Fibroblast of lung (primary cell): Measurements from ENCODE around the gene KIAA0319L. TPM values are rescaled to one million over a fixed set of nuclear protein-coding genes. Genes with fewer than 3 reads are reported as not detected.

Experiments used
- DNase-seq, 2 donors: peaks; one replicate each; pipeline versions ENCODE4 v3.0.0 to v3.0.0-alpha.2; 2010; ENCODE audit warnings: low read depth in 2 of 2
- H2AFZ ChIP-seq: 2 replicates; pipeline ENCODE4 v1.5.1; 2012; ENCODE audit warnings: low read length, control low read depth, inconsistent platforms
- H3K27ac ChIP-seq: 2 replicates; pipeline ENCODE4 v1.5.1; 2011; ENCODE audit warnings: low read length, control low read depth; ENCODE audit not compliant: insufficient read depth
- H3K27me3 ChIP-seq: 2 replicates; pipeline ENCODE4 v1.5.1; 2011; ENCODE audit warnings: mild to moderate bottlenecking, low read length; ENCODE audit not compliant: control insufficient read depth, insufficient read depth
- H3K36me3 ChIP-seq: 2 replicates; pipeline ENCODE4 v1.5.1; 2011; ENCODE audit warnings: low read length; ENCODE audit not compliant: control insufficient read depth, insufficient read depth
- H3K4me1 ChIP-seq: 2 replicates; pipeline ENCODE4 v1.5.1; 2011; ENCODE audit warnings: low read length; ENCODE audit not compliant: control insufficient read depth, insufficient read depth; ENCODE audit errors: extremely low read depth
- H3K4me2 ChIP-seq: 2 replicates; pipeline ENCODE4 v1.5.1; 2011; ENCODE audit warnings: low read length, control low read depth; ENCODE audit not compliant: insufficient read depth; ENCODE audit errors: extremely low read depth
- H3K4me3 ChIP-seq, 4 experiments: fragments of 200-600 bp in 1 of 4; sonication (generic) in 1 of 4; replicated peaks in 1 of 4; 2 replicates each; pipeline ENCODE4 v1.5.1; 2011 to 2016; ENCODE audit warnings: low read length in 4 of 4, low read depth in 3 of 4, mild to moderate bottlenecking in 3 of 4, control low read depth in 2 of 4, inconsistent platforms in 1 of 4, mixed read lengths in 1 of 4; ENCODE audit not compliant: insufficient read depth in 1 of 4; ENCODE audit errors: control extremely low read depth in 1 of 4
- H3K79me2 ChIP-seq: 2 replicates; pipeline ENCODE4 v1.5.1; 2012; ENCODE audit warnings: mild to moderate bottlenecking, low read length, inconsistent platforms; ENCODE audit not compliant: control insufficient read depth, insufficient read depth
- H3K9ac ChIP-seq: 2 replicates; pipeline ENCODE4 v1.5.1; 2011; ENCODE audit warnings: mild to moderate bottlenecking, low read length, control low read depth; ENCODE audit not compliant: insufficient read depth
- H3K9me3 ChIP-seq: 2 replicates; pipeline ENCODE4 v1.5.1; 2012; ENCODE audit warnings: low read depth, low read length; ENCODE audit not compliant: control insufficient read depth, insufficient read depth
- H4K20me1 ChIP-seq: 2 replicates; pipeline ENCODE4 v1.5.1; 2011; ENCODE audit warnings: low read length; ENCODE audit not compliant: control insufficient read depth, insufficient read depth; ENCODE audit errors: extremely low read depth
- CTCF ChIP-seq, 2 donors: IDR thresholded peaks in 1 of 2; conservative IDR thresholded peaks in 1 of 2; 1 replicate in 1 of 2; 2 replicates in 1 of 2; pipeline ENCODE4 v1.5.1; 2011 to 2012; ENCODE audit warnings: low read length in 2 of 2, control low read depth in 1 of 2, inconsistent platforms in 1 of 2, low read depth in 1 of 2, mild to moderate bottlenecking in 1 of 2
- EZH2 ChIP-seq: IDR thresholded peaks from 2 replicates; pipeline ENCODE4 v1.5.1; 2012; ENCODE audit warnings: low read length, control low read depth, mild to moderate bottlenecking; ENCODE audit errors: missing control alignments
- polyA plus RNA-seq, 2 donors: library from polyadenylated mRNA; depleted of rRNA in 1 of 2; stranded (reverse) in 1 of 2; unstranded in 1 of 2; fragments of >200 nt; gene quantifications; 2 replicates each; pipeline ENCODE4 v1.2.1, GENCODE V29; 2011 to 2012; ENCODE audit warnings: missing spikeins in 1 of 2
- total RNA-seq: library from RNA; depleted of rRNA; stranded (reverse); fragments of >200 nt; gene quantifications from 2 replicates; pipeline ENCODE4 v1.2.1, GENCODE V29; 2014

Gene KIAA0319L
- total and polyA plus RNA-seq, 2 donors (not counting 1 experiment from before 2014, with no cell fraction given) = 65.4 to 66.1 TPM

- no peak overlapping the region for H3K27ac ChIP-seq
- H3K4me2 ChIP-seq = no peak overlapping the region
Observed at GRCh38 chr1:35506960-35507912, 50.0 kb downstream of the KIAA0319L start.

DNA sequence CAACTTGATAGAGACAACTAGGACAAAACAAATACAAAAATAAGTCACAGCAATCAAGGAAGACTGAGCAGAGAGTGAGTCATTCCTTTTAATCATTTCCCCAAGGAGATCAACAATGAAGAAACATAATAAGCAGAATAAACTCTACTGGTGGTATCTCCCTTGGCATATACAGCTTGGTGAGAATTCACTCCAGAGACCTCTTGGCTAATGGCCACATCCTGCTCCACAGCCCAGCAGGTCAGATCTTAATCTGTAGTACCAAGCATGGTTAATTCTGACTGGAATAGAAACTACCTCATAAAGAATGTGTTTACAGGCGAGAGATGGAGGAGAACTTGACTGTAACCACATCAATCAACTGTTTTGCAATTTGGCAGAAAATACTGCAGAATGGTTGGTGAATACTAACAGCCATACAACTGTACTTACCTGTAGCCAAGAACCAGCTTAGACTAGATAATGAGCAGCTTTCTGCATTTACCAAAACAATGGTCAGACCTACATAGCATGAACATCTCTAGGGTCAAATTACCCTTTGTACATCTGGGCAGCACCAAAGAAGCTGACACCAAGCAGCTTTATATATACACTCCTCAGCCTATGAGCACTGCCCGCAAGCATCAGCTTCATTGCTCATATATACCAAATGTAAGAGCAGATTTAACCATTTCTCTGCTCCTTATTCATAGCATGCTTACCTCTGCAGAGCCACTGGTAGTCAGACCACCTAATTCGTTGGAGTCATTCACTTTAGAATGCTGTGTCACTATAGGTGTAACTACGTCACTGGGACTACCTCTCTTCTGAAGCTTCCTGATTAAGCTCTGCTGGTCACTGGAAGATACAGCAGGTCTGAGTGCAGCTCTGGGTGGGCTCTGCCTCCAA is 51.0 kb downstream of the KIAA0319L start:
- peak; percentile 81 to 84 for DNase-seq
- no peak overlapping the region for H3K27ac ChIP-seq
- TF ChIP-seq CTCF (conservative IDR thresholded peaks at IDR 0.05 in 1 of 2, IDR thresholded peaks at IDR 0.05 in 1 of 2; ENCODE audit: low read depth in 1 of 2, low read length in 2 of 2) = no peak
- TF ChIP-seq EZH2 = no peak
- peaks cover 10% of the 10 kb centered on the region for H3K4me1 ChIP-seq
- no peak overlapping the region for H2AFZ ChIP-seq
- H3K4me3 ChIP-seq = no peak overlapping the region
- H3K9me3 ChIP-seq = no peaks in the 10 kb centered on the region
- no peaks in the 10 kb centered on the region for H4K20me1 ChIP-seq
- no peaks in the 10 kb centered on the region for H3K27me3 ChIP-seq
- H3K9ac ChIP-seq = no peak overlapping the region
- H3K36me3 ChIP-seq = no peaks in the 10 kb centered on the region
- H3K79me2 ChIP-seq = peaks cover 2% of the 10 kb centered on the region
- H3K4me2 ChIP-seq = peak overlapping the region; percentile 21

More at GRCh38 chr1:35506960-35507912, 50.0 kb downstream of the KIAA0319L start:
- H3K4me3 ChIP-seq = no peak overlapping the region
- no peak overlapping the region for H2AFZ ChIP-seq
- TF ChIP-seq EZH2 = no peak
- TF ChIP-seq CTCF (conservative IDR thresholded peaks at IDR 0.05 in 1 of 2, IDR thresholded peaks at IDR 0.05 in 1 of 2; ENCODE audit: low read depth in 1 of 2, low read length in 2 of 2) = no peak
- H3K4me1 ChIP-seq = peaks cover 10% of the 10 kb centered on the region
- DNase-seq = no peak
- peaks cover 2% of the 10 kb centered on the region for H3K79me2 ChIP-seq
- H3K27me3 ChIP-seq = no peaks in the 10 kb centered on the region
- no peak overlapping the region for H3K9ac ChIP-seq
- H4K20me1 ChIP-seq = no peaks in the 10 kb centered on the region
- H3K36me3 ChIP-seq = no peaks in the 10 kb centered on the region
- no peaks in the 10 kb centered on the region for H3K9me3 ChIP-seq

- no peaks in the 10 kb centered on the region for H3K27me3 ChIP-seq
- H4K20me1 ChIP-seq = no peaks in the 10 kb centered on the region
- no peak overlapping the region for H3K9ac ChIP-seq
- TF ChIP-seq EZH2 = no peak
- TF ChIP-seq CTCF (conservative IDR thresholded peaks at IDR 0.05 in 1 of 2, IDR thresholded peaks at IDR 0.05 in 1 of 2; ENCODE audit: low read depth in 1 of 2, low read length in 2 of 2) = no peak
- no peaks in the 10 kb centered on the region for H3K36me3 ChIP-seq
- H3K27ac ChIP-seq = no peak overlapping the region
- no peaks in the 10 kb centered on the region for H3K79me2 ChIP-seq
- H3K4me2 ChIP-seq = no peak overlapping the region
- H3K4me1 ChIP-seq = peaks cover 10% of the 10 kb centered on the region
- no peak for DNase-seq
- no peak overlapping the region for H2AFZ ChIP-seq
- no peak overlapping the region for H3K4me3 ChIP-seq
- no peaks in the 10 kb centered on the region for H3K9me3 ChIP-seq
Observed at GRCh38 chr1:35502242-35502641, 55.0 kb downstream of the KIAA0319L start.
